Measurements from ENCODE around the gene PDZD2. TPM values are rescaled to one million over a fixed set of nuclear protein-coding genes. Genes with fewer than 3 reads are reported as not detected.

PDZD2 gene
- total RNA-seq, 1 experiment from 2014 or later: 0.37 TPM

DNA sequence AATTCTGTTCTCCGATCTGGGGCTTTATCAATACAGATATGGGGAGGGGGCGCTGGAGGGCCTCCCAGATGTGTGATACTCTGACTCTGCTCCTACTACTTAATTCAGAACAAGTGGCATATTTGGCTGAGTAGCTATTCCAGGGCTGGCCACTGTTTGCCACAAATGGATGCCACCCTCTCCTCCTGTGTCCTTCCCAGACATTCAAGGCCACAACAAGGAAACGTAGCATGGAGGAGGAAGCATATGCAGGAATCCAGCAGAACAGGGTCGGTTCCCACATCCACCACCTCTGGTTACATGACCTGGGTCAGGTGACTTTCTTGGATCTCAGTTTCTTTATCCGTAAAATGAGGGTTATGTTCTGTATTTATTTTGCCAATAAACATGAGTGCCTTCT lies 404.2 kb downstream of the PDZD2 start:
- DNase-seq (ENCODE audit: low read depth, low spot score): no peak
- no peak overlapping the region for H3K9ac ChIP-seq (ENCODE audit: low read length)

DNA sequence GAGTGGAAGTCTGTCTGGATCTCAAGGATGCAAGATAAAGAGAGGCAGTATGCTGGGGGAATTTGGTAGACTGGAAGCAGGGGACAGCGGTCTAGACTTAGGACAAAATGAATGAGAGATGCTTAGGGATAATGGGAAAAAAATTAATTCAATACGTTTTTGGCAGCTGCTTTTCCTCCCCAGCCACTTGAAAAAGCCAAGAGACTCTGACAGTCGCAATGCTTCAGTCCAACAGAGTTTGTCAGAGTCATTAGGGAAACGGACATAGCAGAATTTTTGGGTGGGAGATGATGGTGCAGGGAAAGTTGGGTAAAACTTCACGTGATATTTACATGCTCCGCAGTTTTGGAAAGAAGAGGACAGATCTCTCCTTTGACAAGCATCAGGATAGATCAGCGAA lies 405.5 kb downstream of the PDZD2 start:
- H3K4me2 ChIP-seq (ENCODE audit: low read length): no peak overlapping the region
- DNase-seq (ENCODE audit: low read depth, low spot score) (no peak), ATAC-seq (no peak)
- H3K79me2 ChIP-seq (ENCODE audit: insufficient read depth, low read length): no peaks in the 10 kb centered on the region
- no peak overlapping the region for H2AFZ ChIP-seq (ENCODE audit: low read depth, low read length, poor library complexity, severe bottlenecking)
- CTCF ChIA-PET: no interaction called here
- no peaks in the 10 kb centered on the region for H3K27me3 ChIP-seq (ENCODE audit: insufficient read depth, low read length)
- H3K9me2 ChIP-seq (ENCODE audit: insufficient read depth): no peaks in the 10 kb centered on the region
- no TSS peak for BruUV-seq (replicated peaks)
- no peaks in the 10 kb centered on the region for H3K4me1 ChIP-seq (ENCODE audit: control insufficient read depth in 1 of 2, insufficient read depth in 2 of 2, low read length in 2 of 2)
- no peaks in the 10 kb centered on the region for H4K20me1 ChIP-seq (ENCODE audit: insufficient read depth)
- H3K36me3 ChIP-seq (ENCODE audit: control insufficient read depth in 1 of 2, insufficient read depth in 2 of 2, low read length in 2 of 2): no peaks in the 10 kb centered on the region
- H3K9me3 ChIP-seq (ENCODE audit: control insufficient read depth in 1 of 2, insufficient read depth in 1 of 2, low read depth in 1 of 2, low read length in 2 of 2): no peaks in the 10 kb centered on the region; a peak in 1 of 4 replicates
- intact Hi-C loops (cut with micrococcal nuclease): no loop called here
- H3K27ac ChIP-seq (ENCODE audit: low read depth, low read length): no peak overlapping the region
- RAD21 ChIA-PET (ENCODE audit: low non-redundant PET in 1 of 2, low total read pairs in 2 of 2, uncharacterized antibody in 2 of 2, unreplicated experiment in 2 of 2): no interaction called here
- H3K9ac ChIP-seq (ENCODE audit: low read length): no peak overlapping the region
- POLR2A ChIA-PET: no interaction called here
- no peak overlapping the region for H3K4me3 ChIP-seq (replicated peaks in 1 of 2; ENCODE audit: low read depth in 1 of 2, low read length in 2 of 2)
- no peak for TF ChIP-seq ZFX (IDR thresholded peaks at IDR 0.05)
- TF ChIP-seq SRF (IDR thresholded peaks at IDR 0.05; ENCODE audit: low read depth): no peak
- TF ChIP-seq TCF7L2 (IDR thresholded peaks at IDR 0.05; ENCODE audit: borderline replicate concordance, extremely low read depth, insufficient read depth, insufficient read length): no peak
- TF ChIP-seq SIN3A (IDR thresholded peaks at IDR 0.05; ENCODE audit: low read depth): no peak
- TF ChIP-seq YY1 (IDR thresholded peaks at IDR 0.05; ENCODE audit: extremely low read depth, insufficient replicate concordance, low read depth, low read length): no peak
- no peak for TF ChIP-seq EZH2 (IDR thresholded peaks at IDR 0.05)
- no peak for TF ChIP-seq POLR2AphosphoS5 (IDR thresholded peaks at IDR 0.05; ENCODE audit: low read depth, low read length)
- TF ChIP-seq JUND (IDR thresholded peaks at IDR 0.05): no peak
- TF ChIP-seq, protein P1, sequence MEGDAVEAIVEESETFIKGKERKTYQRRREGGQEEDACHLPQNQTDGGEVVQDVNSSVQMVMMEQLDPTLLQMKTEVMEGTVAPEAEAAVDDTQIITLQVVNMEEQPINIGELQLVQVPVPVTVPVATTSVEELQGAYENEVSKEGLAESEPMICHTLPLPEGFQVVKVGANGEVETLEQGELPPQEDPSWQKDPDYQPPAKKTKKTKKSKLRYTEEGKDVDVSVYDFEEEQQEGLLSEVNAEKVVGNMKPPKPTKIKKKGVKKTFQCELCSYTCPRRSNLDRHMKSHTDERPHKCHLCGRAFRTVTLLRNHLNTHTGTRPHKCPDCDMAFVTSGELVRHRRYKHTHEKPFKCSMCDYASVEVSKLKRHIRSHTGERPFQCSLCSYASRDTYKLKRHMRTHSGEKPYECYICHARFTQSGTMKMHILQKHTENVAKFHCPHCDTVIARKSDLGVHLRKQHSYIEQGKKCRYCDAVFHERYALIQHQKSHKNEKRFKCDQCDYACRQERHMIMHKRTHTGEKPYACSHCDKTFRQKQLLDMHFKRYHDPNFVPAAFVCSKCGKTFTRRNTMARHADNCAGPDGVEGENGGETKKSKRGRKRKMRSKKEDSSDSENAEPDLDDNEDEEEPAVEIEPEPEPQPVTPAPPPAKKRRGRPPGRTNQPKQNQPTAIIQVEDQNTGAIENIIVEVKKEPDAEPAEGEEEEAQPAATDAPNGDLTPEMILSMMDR (IDR thresholded peaks at IDR 0.05 in 2 of 3, conservative IDR thresholded peaks at IDR 0.05 in 1 of 3; ENCODE audit: borderline replicate concordance in 1 of 3, insufficient read depth in 1 of 3, low read depth in 2 of 3, low read length in 2 of 3): no peak
- no peak for TF ChIP-seq CEBPB (IDR thresholded peaks at IDR 0.05; ENCODE audit: low read depth)
- no peak for TF ChIP-seq CBX3 (IDR thresholded peaks at IDR 0.05; ENCODE audit: low read depth)
- no peak for TF ChIP-seq ZNF274 (IDR thresholded peaks at IDR 0.05; ENCODE audit: low read depth, low read length)
- TF ChIP-seq, protein P2, sequence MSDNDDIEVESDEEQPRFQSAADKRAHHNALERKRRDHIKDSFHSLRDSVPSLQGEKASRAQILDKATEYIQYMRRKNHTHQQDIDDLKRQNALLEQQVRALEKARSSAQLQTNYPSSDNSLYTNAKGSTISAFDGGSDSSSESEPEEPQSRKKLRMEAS (IDR thresholded peaks at IDR 0.05): no peak
- TF ChIP-seq FOSL1 (IDR thresholded peaks at IDR 0.05; ENCODE audit: low read depth): no peak
- no peak for TF ChIP-seq RAD21 (IDR thresholded peaks at IDR 0.05; ENCODE audit: low read depth)
- TF ChIP-seq, protein P3, sequence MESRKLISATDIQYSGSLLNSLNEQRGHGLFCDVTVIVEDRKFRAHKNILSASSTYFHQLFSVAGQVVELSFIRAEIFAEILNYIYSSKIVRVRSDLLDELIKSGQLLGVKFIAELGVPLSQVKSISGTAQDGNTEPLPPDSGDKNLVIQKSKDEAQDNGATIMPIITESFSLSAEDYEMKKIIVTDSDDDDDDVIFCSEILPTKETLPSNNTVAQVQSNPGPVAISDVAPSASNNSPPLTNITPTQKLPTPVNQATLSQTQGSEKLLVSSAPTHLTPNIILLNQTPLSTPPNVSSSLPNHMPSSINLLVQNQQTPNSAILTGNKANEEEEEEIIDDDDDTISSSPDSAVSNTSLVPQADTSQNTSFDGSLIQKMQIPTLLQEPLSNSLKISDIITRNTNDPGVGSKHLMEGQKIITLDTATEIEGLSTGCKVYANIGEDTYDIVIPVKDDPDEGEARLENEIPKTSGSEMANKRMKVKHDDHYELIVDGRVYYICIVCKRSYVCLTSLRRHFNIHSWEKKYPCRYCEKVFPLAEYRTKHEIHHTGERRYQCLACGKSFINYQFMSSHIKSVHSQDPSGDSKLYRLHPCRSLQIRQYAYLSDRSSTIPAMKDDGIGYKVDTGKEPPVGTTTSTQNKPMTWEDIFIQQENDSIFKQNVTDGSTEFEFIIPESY (IDR thresholded peaks at IDR 0.05; ENCODE audit: extremely low read depth, insufficient replicate concordance, low read length): no peak

More for the DNA sequence above, 404.2 kb downstream of the PDZD2 start:
- no peak overlapping the region for H3K27ac ChIP-seq (ENCODE audit: low read depth, low read length)
- H3K4me3 ChIP-seq (replicated peaks in 1 of 2; ENCODE audit: low read depth in 1 of 2, low read length in 2 of 2): no peak overlapping the region
- H3K27me3 ChIP-seq (ENCODE audit: insufficient read depth, low read length): no peaks in the 10 kb centered on the region
- H3K36me3 ChIP-seq (ENCODE audit: control insufficient read depth in 1 of 2, insufficient read depth in 2 of 2, low read length in 2 of 2): no peaks in the 10 kb centered on the region
- no peaks in the 10 kb centered on the region for H3K9me2 ChIP-seq (ENCODE audit: insufficient read depth)
- intact Hi-C loops (cut with micrococcal nuclease): no loop called here
- no peaks in the 10 kb centered on the region for H3K79me2 ChIP-seq (ENCODE audit: insufficient read depth, low read length)
- TF ChIP-seq, protein P2 (IDR thresholded peaks at IDR 0.05): no peak
- TF ChIP-seq ZNF274 (IDR thresholded peaks at IDR 0.05; ENCODE audit: low read depth, low read length): no peak
- TF ChIP-seq ELF1 (IDR thresholded peaks at IDR 0.05; ENCODE audit: borderline replicate concordance, low read depth): no peak
- no peak for TF ChIP-seq POLR2AphosphoS5 (IDR thresholded peaks at IDR 0.05; ENCODE audit: low read depth, low read length)
- TF ChIP-seq CBX3 (IDR thresholded peaks at IDR 0.05; ENCODE audit: low read depth): no peak
- no peak for TF ChIP-seq FOSL1 (IDR thresholded peaks at IDR 0.05; ENCODE audit: low read depth)
- BruUV-seq (replicated peaks): no TSS peak
- no peak overlapping the region for H2AFZ ChIP-seq (ENCODE audit: low read depth, low read length, poor library complexity, severe bottlenecking)
- H3K9me3 ChIP-seq (ENCODE audit: control insufficient read depth in 1 of 2, insufficient read depth in 1 of 2, low read depth in 1 of 2, low read length in 2 of 2): no peaks in the 10 kb centered on the region; a peak in 1 of 4 replicates
- ChIA-PET POLR2A (no interaction called here), CTCF (no interaction called here), RAD21 (ENCODE audit: low non-redundant PET in 1 of 2, low total read pairs in 2 of 2, uncharacterized antibody in 2 of 2, unreplicated experiment in 2 of 2) (no interaction called here)
- no peak for ATAC-seq
- no peaks in the 10 kb centered on the region for H3K4me1 ChIP-seq (ENCODE audit: control insufficient read depth in 1 of 2, insufficient read depth in 2 of 2, low read length in 2 of 2)
- H4K20me1 ChIP-seq (ENCODE audit: insufficient read depth): no peaks in the 10 kb centered on the region
- H3K4me2 ChIP-seq (ENCODE audit: low read length): no peak overlapping the region
